HepG2 (cell line): ENCODE results near the gene GTF2H3. TPM values are rescaled to one million over a fixed set of nuclear protein-coding genes. Genes with fewer than 3 reads are reported as not detected.

Experiments
- AKAP8 ChIP-seq: sonication (generic); formaldehyde crosslinking; IDR thresholded peaks from 2 replicates; pipeline ENCODE4 v1.5.1; 2020; ENCODE audit warnings: mild to moderate bottlenecking, missing genetic modification reagents
- BRCA1 ChIP-seq: sonication (generic); formaldehyde crosslinking; IDR thresholded peaks from 2 replicates; pipeline ENCODE4 v1.4.0; 2020; ENCODE audit warnings: missing genetic modification reagents
- DBP ChIP-seq: sonication (generic); formaldehyde crosslinking; IDR thresholded peaks from 2 replicates; pipeline ENCODE4 v1.4.0; 2020; ENCODE audit warnings: missing genetic modification reagents; ENCODE audit errors: not compliant biosample characterization
- FOXO1 ChIP-seq: sonication (generic); formaldehyde crosslinking; IDR thresholded peaks from 2 replicates; pipeline ENCODE4 v1.4.0; 2020; ENCODE audit warnings: missing genetic modification reagents
- FOXP4 ChIP-seq: sonication (generic); formaldehyde crosslinking; IDR thresholded peaks from 2 replicates; pipeline ENCODE4 v1.4.0; 2020; ENCODE audit warnings: missing genetic modification reagents
- GABPA ChIP-seq, 2 experiments: IDR thresholded peaks; 2 replicates each; pipeline ENCODE4 v1.6.1; 2011 to 2016; ENCODE audit warnings: low read depth in 2 of 2, low read length in 1 of 2, missing biosample characterization in 1 of 2, missing genetic modification characterization in 1 of 2
- GATA4 ChIP-seq: sonication (generic); IDR thresholded peaks from 2 replicates; pipeline ENCODE4 v1.6.1; 2016; ENCODE audit warnings: antibody characterized with exemption, low read depth, borderline replicate concordance
- HMGXB3 ChIP-seq: sonication (generic); formaldehyde crosslinking; IDR thresholded peaks from 2 replicates; pipeline ENCODE4 v1.4.0; 2020; ENCODE audit warnings: missing genetic modification reagents, borderline replicate concordance
- IRF9 ChIP-seq: sonication (generic); formaldehyde crosslinking; IDR thresholded peaks from 2 replicates; pipeline ENCODE4 v1.8.0; 2022; ENCODE audit warnings: missing genetic modification reagents, mild to moderate bottlenecking, borderline replicate concordance
- KAT8 ChIP-seq: IDR thresholded peaks from 2 replicates; pipeline ENCODE4 v1.6.1; 2016; ENCODE audit warnings: missing genetic modification reagents, missing compliant biosample characterization
- KDM5B ChIP-seq: sonication (generic); formaldehyde crosslinking; IDR thresholded peaks from 2 replicates; pipeline ENCODE4 v1.4.0; 2020; ENCODE audit warnings: missing genetic modification reagents, mild to moderate bottlenecking, borderline replicate concordance
- KLF6 ChIP-seq: IDR thresholded peaks from 2 replicates; pipeline ENCODE4 v1.8.0; 2016; ENCODE audit warnings: missing biosample characterization, missing genetic modification reagents
- MED13 ChIP-seq: sonication (generic); formaldehyde crosslinking; IDR thresholded peaks from 2 replicates; pipeline ENCODE4 v1.5.0; 2020; ENCODE audit warnings: missing genetic modification reagents
- RBAK ChIP-seq: sonication (generic); formaldehyde crosslinking; IDR thresholded peaks from 2 replicates; pipeline ENCODE4 v1.5.1; 2020; ENCODE audit warnings: mild to moderate bottlenecking, missing genetic modification reagents
- ZMYM4 ChIP-seq: sonication (generic); formaldehyde crosslinking; IDR thresholded peaks from 2 replicates; pipeline ENCODE4 v1.8.1; 2023; ENCODE audit warnings: mild to moderate bottlenecking, missing genetic modification reagents
- ZNF12 ChIP-seq: sonication (generic); formaldehyde crosslinking; IDR thresholded peaks from 2 replicates; pipeline ENCODE4 v1.5.0; 2020; ENCODE audit warnings: missing genetic modification reagents
- ZNF225 ChIP-seq: sonication (generic); formaldehyde crosslinking; IDR thresholded peaks from 2 replicates; pipeline ENCODE4 v1.4.0; 2020; ENCODE audit warnings: mild to moderate bottlenecking, missing genetic modification reagents
- ZNF441 ChIP-seq: sonication (generic); formaldehyde crosslinking; IDR thresholded peaks from 2 replicates; pipeline ENCODE4 v1.7.0; 2021; ENCODE audit warnings: missing genetic modification reagents, borderline replicate concordance
- ZNF615 ChIP-seq: sonication (generic); formaldehyde crosslinking; IDR thresholded peaks from 2 replicates; pipeline ENCODE4 v1.5.0; 2020; ENCODE audit warnings: mild to moderate bottlenecking, missing genetic modification reagents, borderline replicate concordance
- ZNF629 ChIP-seq: sonication (generic); formaldehyde crosslinking; conservative IDR thresholded peaks from 2 replicates; pipeline ENCODE4 v1.5.0; 2020; ENCODE audit warnings: missing genetic modification reagents
- ZNF850 ChIP-seq: sonication (generic); formaldehyde crosslinking; conservative IDR thresholded peaks from 2 replicates; pipeline ENCODE4 v1.9.0; 2021; ENCODE audit warnings: mild to moderate bottlenecking, missing genetic modification reagents
- polyA plus RNA-seq, 8 experiments: library from polyadenylated mRNA; depleted of rRNA in 3 of 8; stranded (reverse) in 7 of 8; unstranded in 1 of 8; fragments of >200 nt; fragmentation: Illumina TruSeq in 4 of 8; extraction: Trizol in 4 of 8; gene quantifications; 2 replicates each; pipeline versions ENCODE4 v1.2.1 to v1.2.3, GENCODE V29; 2011 to 2016; ENCODE audit warnings: low read depth in 4 of 8, missing spikeins in 1 of 8, mixed read lengths in 1 of 8; ENCODE audit not compliant: insufficient read depth in 1 of 8
- total RNA-seq, 5 experiments: library from RNA; depleted of rRNA; stranded (reverse); fragments of >200 nt; fragmentation: Illumina TruSeq; extraction: Trizol; gene quantifications; 2 replicates each; pipeline ENCODE4 v1.2.3, GENCODE V29; 2016; ENCODE audit warnings: low read depth in 1 of 5

The GTF2H3 gene
- total and polyA plus RNA-seq, 2 of the 13 experiments (the other 11 are each of a cell fraction or from before 2014, with no cell fraction given) = 35.8 to 58.8 TPM

- TF ChIP-seq HMGXB3 (CRISPR knock-in tag) = peak; percentile 92
- TF ChIP-seq AKAP8 (CRISPR knock-in tag) = peak; percentile 96
- TF ChIP-seq BRCA1 (CRISPR knock-in tag) = 0 out of 2 replicates have a peak, but pooled peaks have one; percentile 89
- peak; percentile 90 for TF ChIP-seq ZMYM4
- TF ChIP-seq RBAK (CRISPR knock-in tag) = no peak
- peak; percentile 13; the same call in 1 of the 2 replicates for TF ChIP-seq GATA4
- peak; percentile 70 for TF ChIP-seq FOXO1
- peak; percentile 97 for TF ChIP-seq KDM5B (CRISPR knock-in tag)
- TF ChIP-seq KLF6 (CRISPR knock-in tag) = peak; percentile 84; the same call in 1 of the 2 replicates
- peak; percentile 100 for TF ChIP-seq KAT8 (CRISPR knock-in tag)
- TF ChIP-seq IRF9 (CRISPR knock-in tag) = peak; percentile 98; the same call in 1 of the 2 replicates
- TF ChIP-seq ZNF12 = no peak
- peak; percentile 100 for TF ChIP-seq GABPA (IDR thresholded peaks at IDR 0.05; ENCODE audit: low read depth, low read length)
- TF ChIP-seq GABPA (CRISPR knock-in tag; IDR thresholded peaks at IDR 0.05; ENCODE audit: low read depth) = peak; percentile 93
- TF ChIP-seq FOXP4 = peak; percentile 75; the same call in 1 of the 2 replicates
- TF ChIP-seq ZNF225 (CRISPR knock-in tag) = peak; percentile 80; the same call in 1 of the 2 replicates
- peak; percentile 74; the same call in 1 of the 2 replicates for TF ChIP-seq MED13
- TF ChIP-seq ZNF850 (CRISPR knock-in tag) = peak; percentile 96
- TF ChIP-seq ZNF629 (CRISPR knock-in tag) = peak; percentile 43; the same call in 1 of the 2 replicates
- no peak for TF ChIP-seq DBP (CRISPR knock-in tag)
- peak; percentile 89 for TF ChIP-seq ZNF441 (CRISPR knock-in tag)
- no peak for TF ChIP-seq ZNF615 (CRISPR knock-in tag)
Observed at GRCh38 chr12:123601602-123602489, 31.8 kb upstream of the GTF2H3 start, which contains the start of gene DDX55 (continued).
